Fibroblast of lung (primary cell): ENCODE results near the gene PCAT7.

Experiments used
- CTCF ChIP-seq, 2 donors: IDR thresholded peaks in 1 of 2; conservative IDR thresholded peaks in 1 of 2; 1 replicate in 1 of 2; 2 replicates in 1 of 2; pipeline ENCODE4 v1.5.1; 2011 to 2012; ENCODE audit warnings: low read length in 2 of 2, control low read depth in 1 of 2, inconsistent platforms in 1 of 2, low read depth in 1 of 2, mild to moderate bottlenecking in 1 of 2
- EZH2 ChIP-seq: IDR thresholded peaks from 2 replicates; pipeline ENCODE4 v1.5.1; 2012; ENCODE audit warnings: low read length, control low read depth, mild to moderate bottlenecking; ENCODE audit errors: missing control alignments

- TF ChIP-seq CTCF (conservative IDR thresholded peaks at IDR 0.05 in 1 of 2, IDR thresholded peaks at IDR 0.05 in 1 of 2; ENCODE audit: low read depth in 1 of 2, low read length in 2 of 2) (no peak), EZH2 (no peak)
These were observed 21.7 kb upstream of the PCAT7 start for GRCh38 chr9:94533155-94533554.
